Left renal cortex interstitium (tissue), 4 donors: ENCODE results near the gene AGMO. TPM values are rescaled to one million over a fixed set of nuclear protein-coding genes. Genes with fewer than 3 reads are reported as not detected.

Experiments
- DNase-seq, 4 donors: peaks; one replicate each; pipeline ENCODE4 v3.0.0-alpha.2; 2013; ENCODE audit warnings: low read depth in 4 of 4, low spot score in 2 of 4, missing footprints in 1 of 4
- polyA plus RNA-seq, 4 donors: library from polyadenylated mRNA; unstranded; fragments of 120-200 nt; gene quantifications; one replicate each; pipeline ENCODE4 v1.2.1, GENCODE V29; 2013; ENCODE audit not compliant: insufficient read length in 4 of 4

The AGMO gene
- 1 to 10 TPM in 1 of 4 donors, under 1 TPM in 3; 0.73 to 1.0 (median 0.86) TPM for polyA plus RNA-seq

- DNase-seq = no peak
These were observed at the start of gene AGMO for GRCh38 chr7:15561835-15562234. Gene AGMO, minus strand, starts transcription at chr7:15562015.

- no peak for DNase-seq
These were observed 48.7 kb upstream of the AGMO start for GRCh38 chr7:15610503-15610902.

GRCh38 chr7:15609287-15609686 is 47.5 kb upstream of the AGMO start:
- DNase-seq = no peak

GRCh38 chr7:15607529-15608210 is 45.9 kb upstream of the AGMO start:
- no peak for DNase-seq

GRCh38 chr7:15606561-15606960 is 44.7 kb upstream of the AGMO start:
- DNase-seq = no peak

- no peak for DNase-seq
These were observed 42.4 kb upstream of the AGMO start for GRCh38 chr7:15604166-15604565.

GRCh38 chr7:15603124-15603523 is 41.3 kb upstream of the AGMO start:
- DNase-seq = no peak

GRCh38 chr7:15602236-15602635 is 40.4 kb upstream of the AGMO start:
- no peak for DNase-seq

GRCh38 chr7:15601175-15601574 is 39.4 kb upstream of the AGMO start:
- no peak for DNase-seq

GRCh38 chr7:15600298-15600697 is 38.5 kb upstream of the AGMO start:
- no peak for DNase-seq

- no peak for DNase-seq
These were observed 32.6 kb upstream of the AGMO start for GRCh38 chr7:15594461-15594860.

- DNase-seq = no peak
These were observed 31.6 kb upstream of the AGMO start for GRCh38 chr7:15593382-15593781.

- no peak for DNase-seq
These were observed 24.5 kb upstream of the AGMO start for GRCh38 chr7:15586266-15586665.

GRCh38 chr7:15584575-15584974 is 22.8 kb upstream of the AGMO start:
- DNase-seq = no peak

GRCh38 chr7:15582773-15583172 is 21.0 kb upstream of the AGMO start:
- no peak for DNase-seq

GRCh38 chr7:15581352-15581951 is 19.6 kb upstream of the AGMO start:
- no peak for DNase-seq

- no peak for DNase-seq
These were observed 19.0 kb upstream of the AGMO start for GRCh38 chr7:15580604-15581351.

GRCh38 chr7:15577600-15577999 is 15.8 kb upstream of the AGMO start:
- DNase-seq = no peak

GRCh38 chr7:15571301-15571878 is 9.6 kb upstream of the AGMO start:
- DNase-seq = no peak

- no peak for DNase-seq
These were observed 5.8 kb upstream of the AGMO start for GRCh38 chr7:15567652-15568051.

- DNase-seq = no peak
These were observed 5.2 kb upstream of the AGMO start for GRCh38 chr7:15567036-15567435.
